OCI-LY3 (cell line): ENCODE results near the gene PPM1B.

Source experiments
- H2AFZ ChIP-seq: fragments of 200-600, 300-600 bp; shearing (Covaris generic); 2 replicates; pipeline ENCODE4 v1.6.0; 2014; ENCODE audit warnings: antibody characterized with exemption, low read depth, low read length
- H3K27ac ChIP-seq: fragments of 200-600, 300-600 bp; sonication (generic); 2 replicates; pipeline ENCODE4 v1.5.1; 2014; ENCODE audit warnings: mild to moderate bottlenecking, low read length, moderate library complexity, mixed read lengths
- H3K27me3 ChIP-seq: fragments of 200-600, 300-600 bp; sonication (generic); 2 replicates; pipeline ENCODE4 v1.6.1; 2014; ENCODE audit warnings: low read depth, low read length, mixed read lengths
- H3K36me3 ChIP-seq: fragments of 200-600, 300-600 bp; sonication (generic); replicated peaks from 2 replicates; pipeline ENCODE3; 2014; ENCODE audit warnings: low read depth, low read length, mixed read lengths
- H3K4me1 ChIP-seq: fragments of 300-600, 200-600 bp; sonication (generic); 2 replicates; pipeline ENCODE4 v1.6.1; 2014; ENCODE audit warnings: low read length, mixed read lengths
- H3K4me2 ChIP-seq: fragments of 200-600, 300-600 bp; sonication (generic); 2 replicates; pipeline ENCODE4 v1.6.1; 2014; ENCODE audit warnings: low read length, mixed read lengths
- H3K4me3 ChIP-seq: fragments of 300-600, 200-600 bp; sonication (generic); 2 replicates; pipeline ENCODE4 v1.5.1; 2014; ENCODE audit warnings: antibody characterized with exemption, mild to moderate bottlenecking, low read length, moderate library complexity
- H3K79me2 ChIP-seq: fragments of 300-600, 200-600 bp; shearing (Covaris generic); 2 replicates; pipeline ENCODE4 v1.6.1; 2014; ENCODE audit warnings: mild to moderate bottlenecking, low read length, mixed read lengths
- H3K9ac ChIP-seq: fragments of 300-600, 200-600 bp; shearing (Covaris generic); 2 replicates; pipeline ENCODE4 v1.6.0; 2014; ENCODE audit warnings: mild to moderate bottlenecking, low read length, moderate library complexity
- H3K9me3 ChIP-seq: fragments of 200-600, 300-600 bp; shearing (Covaris generic); 2 replicates; pipeline ENCODE4 v1.6.1; 2014; ENCODE audit warnings: low read length, mixed read lengths; ENCODE audit not compliant: insufficient read depth
- H4K20me1 ChIP-seq: fragments of 200-600, 300-600 bp; sonication (generic); 2 replicates; pipeline ENCODE4 v1.6.1; 2016; ENCODE audit warnings: low read length, mixed read lengths; ENCODE audit not compliant: insufficient read depth
- CTCF ChIP-seq: fragments of 200-600, 300-600 bp; sonication (generic); IDR thresholded peaks from 2 replicates; pipeline ENCODE4 v1.5.1; 2014; ENCODE audit warnings: antibody characterized with exemption, low read length, low read depth
- EZH2phosphoT487 ChIP-seq: fragments of 200-600 bp; shearing (Covaris generic); IDR thresholded peaks from 2 replicates; pipeline ENCODE4 v1.6.1; 2018; ENCODE audit warnings: antibody characterized with exemption, mixed run types, low read depth

PPM1B gene

GRCh38 chr2:44267796-44268648 is 99.3 kb downstream of the PPM1B start:
- Histone ChIP-seq H3K4me1 (peaks cover 5% of the 10 kb centered on the region; the same call in 1 of the 2 replicates), H4K20me1 (no peaks in the 10 kb centered on the region), H3K4me2 (no peak overlapping the region), H3K4me3 (no peak overlapping the region), H3K27me3 (no peaks in the 10 kb centered on the region), H3K36me3 (no peaks in the 10 kb centered on the region), H3K9me3 (no peaks in the 10 kb centered on the region), H3K27ac (no peak overlapping the region), H3K9ac (no peak overlapping the region), H2AFZ (no peak overlapping the region), H3K79me2 (no peaks in the 10 kb centered on the region)
- TF ChIP-seq EZH2phosphoT487 (no peak), CTCF (no peak)

- no peaks in the 10 kb centered on the region for H3K27me3 ChIP-seq
- H3K36me3 ChIP-seq = no peaks in the 10 kb centered on the region
- H3K4me3 ChIP-seq = no peak overlapping the region
- peaks cover 5% of the 10 kb centered on the region; the same call in 1 of the 2 replicates for H3K4me1 ChIP-seq
- no peak overlapping the region for H3K9ac ChIP-seq
- no peak for TF ChIP-seq CTCF
- TF ChIP-seq EZH2phosphoT487 = no peak
- no peaks in the 10 kb centered on the region for H4K20me1 ChIP-seq
- H2AFZ ChIP-seq = no peak overlapping the region
- H3K4me2 ChIP-seq = no peak overlapping the region
- H3K79me2 ChIP-seq = no peaks in the 10 kb centered on the region
- H3K27ac ChIP-seq = no peak overlapping the region
- no peaks in the 10 kb centered on the region for H3K9me3 ChIP-seq
Observed at GRCh38 chr2:44269831-44270230, 101.2 kb downstream of the PPM1B start.

GRCh38 chr2:44271296-44271695 is 102.6 kb downstream of the PPM1B start:
- peaks cover 5% of the 10 kb centered on the region; the same call in 1 of the 2 replicates for H3K4me1 ChIP-seq
- no peak overlapping the region for H3K9ac ChIP-seq
- no peak overlapping the region for H3K4me3 ChIP-seq
- H3K4me2 ChIP-seq = no peak overlapping the region
- no peak overlapping the region for H2AFZ ChIP-seq
- H3K27me3 ChIP-seq = no peaks in the 10 kb centered on the region
- H4K20me1 ChIP-seq = no peaks in the 10 kb centered on the region
- H3K9me3 ChIP-seq = no peaks in the 10 kb centered on the region
- TF ChIP-seq EZH2phosphoT487 (no peak), CTCF (no peak)
- no peaks in the 10 kb centered on the region for H3K79me2 ChIP-seq
- H3K36me3 ChIP-seq = no peaks in the 10 kb centered on the region
- no peak overlapping the region for H3K27ac ChIP-seq

GRCh38 chr2:44273076-44273475 is 104.4 kb downstream of the PPM1B start:
- H3K4me3 ChIP-seq = no peak overlapping the region
- TF ChIP-seq CTCF = no peak
- no peak for TF ChIP-seq EZH2phosphoT487
- H3K9me3 ChIP-seq = no peaks in the 10 kb centered on the region
- peaks cover 5% of the 10 kb centered on the region; the same call in 1 of the 2 replicates for H3K4me1 ChIP-seq
- H3K9ac ChIP-seq = no peak overlapping the region
- H2AFZ ChIP-seq = no peak overlapping the region
- H3K36me3 ChIP-seq = no peaks in the 10 kb centered on the region
- no peak overlapping the region for H3K4me2 ChIP-seq
- H3K79me2 ChIP-seq = no peaks in the 10 kb centered on the region
- no peaks in the 10 kb centered on the region for H4K20me1 ChIP-seq
- no peaks in the 10 kb centered on the region for H3K27me3 ChIP-seq
- H3K27ac ChIP-seq = no peak overlapping the region
